Nephron (organoid): ENCODE results near the gene UBASH3B.

Source experiments
- H3K27ac Mint-ChIP-seq, 3 experiments: 2 replicates each; pipeline ENCODE4 v1.8.0; 2020; ENCODE audit warnings: mixed read lengths in 3 of 3, mild to moderate bottlenecking in 2 of 3, moderate library complexity in 1 of 3
- H3K27me3 Mint-ChIP-seq: 2 replicates; pipeline ENCODE4 v1.8.0; 2021; ENCODE audit warnings: low read depth, mild to moderate bottlenecking, moderate library complexity, mixed read lengths
- H3K36me3 Mint-ChIP-seq: 2 replicates; pipeline ENCODE4 v1.8.0; 2020; ENCODE audit warnings: low read depth, mixed read lengths
- H3K4me1 Mint-ChIP-seq: 2 replicates; pipeline ENCODE4 v1.8.0; 2020; ENCODE audit warnings: mixed read lengths
- H3K4me3 Mint-ChIP-seq, 3 experiments: 2 replicates each; pipeline ENCODE4 v1.8.0; 2020; ENCODE audit warnings: mild to moderate bottlenecking in 3 of 3, mixed read lengths in 3 of 3, moderate library complexity in 2 of 3
- H3K9me3 Mint-ChIP-seq: 2 replicates; pipeline ENCODE4 v1.8.0; 2020; ENCODE audit warnings: mixed read lengths
- TF ChIP-seq, protein P1 (sequence below), 3 experiments: fragments of 200-600 bp; sonication (generic); IDR thresholded peaks; one replicate each; pipeline ENCODE4 v1.5.0; 2021; ENCODE audit warnings: antibody characterized with exemption in 3 of 3; ENCODE audit not compliant: unreplicated experiment in 3 of 3

UBASH3B gene

DNA sequence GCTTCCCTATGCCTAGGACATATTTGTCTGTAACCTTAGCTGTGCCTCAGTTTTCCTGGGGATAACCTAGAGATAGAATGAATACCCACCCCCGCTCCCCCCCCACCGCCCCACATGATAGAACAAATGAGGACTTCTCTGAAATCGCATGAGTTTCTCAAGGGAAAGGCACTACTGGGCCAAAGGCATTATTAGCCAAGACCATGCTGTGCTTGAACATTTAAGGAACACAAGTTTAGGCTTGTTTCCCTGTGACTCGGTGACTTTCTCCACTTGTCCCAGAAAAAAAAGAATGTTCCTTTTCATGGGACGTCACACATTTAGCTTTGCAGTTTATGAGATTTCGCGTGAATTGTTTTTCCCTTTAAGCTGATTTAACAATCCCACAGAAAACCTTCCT is 131.4 kb downstream of the UBASH3B start:
- H3K9me3 Mint-ChIP-seq, result no peaks in the 10 kb centered on the region
- H3K4me1 Mint-ChIP-seq, result no peaks in the 10 kb centered on the region
- H3K36me3 Mint-ChIP-seq, result no peaks in the 10 kb centered on the region
- H3K4me3 Mint-ChIP-seq, result no peak overlapping the region
- no peak overlapping the region for H3K27ac Mint-ChIP-seq
- TF ChIP-seq, protein P1, sequence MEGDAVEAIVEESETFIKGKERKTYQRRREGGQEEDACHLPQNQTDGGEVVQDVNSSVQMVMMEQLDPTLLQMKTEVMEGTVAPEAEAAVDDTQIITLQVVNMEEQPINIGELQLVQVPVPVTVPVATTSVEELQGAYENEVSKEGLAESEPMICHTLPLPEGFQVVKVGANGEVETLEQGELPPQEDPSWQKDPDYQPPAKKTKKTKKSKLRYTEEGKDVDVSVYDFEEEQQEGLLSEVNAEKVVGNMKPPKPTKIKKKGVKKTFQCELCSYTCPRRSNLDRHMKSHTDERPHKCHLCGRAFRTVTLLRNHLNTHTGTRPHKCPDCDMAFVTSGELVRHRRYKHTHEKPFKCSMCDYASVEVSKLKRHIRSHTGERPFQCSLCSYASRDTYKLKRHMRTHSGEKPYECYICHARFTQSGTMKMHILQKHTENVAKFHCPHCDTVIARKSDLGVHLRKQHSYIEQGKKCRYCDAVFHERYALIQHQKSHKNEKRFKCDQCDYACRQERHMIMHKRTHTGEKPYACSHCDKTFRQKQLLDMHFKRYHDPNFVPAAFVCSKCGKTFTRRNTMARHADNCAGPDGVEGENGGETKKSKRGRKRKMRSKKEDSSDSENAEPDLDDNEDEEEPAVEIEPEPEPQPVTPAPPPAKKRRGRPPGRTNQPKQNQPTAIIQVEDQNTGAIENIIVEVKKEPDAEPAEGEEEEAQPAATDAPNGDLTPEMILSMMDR (IDR thresholded peaks at IDR 0.05; ENCODE audit: unreplicated experiment in 3 of 3), result no peak
- peaks cover 19% of the 10 kb centered on the region for H3K27me3 Mint-ChIP-seq

- TF ChIP-seq, protein P1 (IDR thresholded peaks at IDR 0.05; ENCODE audit: unreplicated experiment in 3 of 3), result no peak
- Mint-ChIP-seq H3K36me3 (no peaks in the 10 kb centered on the region), H3K4me1 (peaks cover 5% of the 10 kb centered on the region), H3K27me3 (peaks cover 2% of the 10 kb centered on the region), H3K9me3 (no peaks in the 10 kb centered on the region), H3K27ac (no peak overlapping the region), H3K4me3 (no peak overlapping the region)
These were observed 133.4 kb downstream of the UBASH3B start for GRCh38 chr11:122788781-122789535.

- no peak overlapping the region for H3K27ac Mint-ChIP-seq
- H3K4me1 Mint-ChIP-seq, result peaks cover 5% of the 10 kb centered on the region
- TF ChIP-seq, protein P1 (IDR thresholded peaks at IDR 0.05; ENCODE audit: unreplicated experiment in 3 of 3), result no peak
- H3K27me3 Mint-ChIP-seq, result no peaks in the 10 kb centered on the region
- no peak overlapping the region for H3K4me3 Mint-ChIP-seq
- peaks cover 2% of the 10 kb centered on the region for H3K36me3 Mint-ChIP-seq
- no peaks in the 10 kb centered on the region for H3K9me3 Mint-ChIP-seq
These were observed 134.4 kb downstream of the UBASH3B start for GRCh38 chr11:122789907-122790306.

GRCh38 chr11:122791411-122791810 is 135.9 kb downstream of the UBASH3B start:
- TF ChIP-seq, protein P1 (IDR thresholded peaks at IDR 0.05; ENCODE audit: unreplicated experiment in 3 of 3), result no peak
- Mint-ChIP-seq H3K4me1 (peaks cover 5% of the 10 kb centered on the region), H3K4me3 (no peak overlapping the region), H3K27ac (no peak overlapping the region), H3K9me3 (no peaks in the 10 kb centered on the region), H3K27me3 (no peaks in the 10 kb centered on the region), H3K36me3 (peaks cover 9% of the 10 kb centered on the region)

DNA sequence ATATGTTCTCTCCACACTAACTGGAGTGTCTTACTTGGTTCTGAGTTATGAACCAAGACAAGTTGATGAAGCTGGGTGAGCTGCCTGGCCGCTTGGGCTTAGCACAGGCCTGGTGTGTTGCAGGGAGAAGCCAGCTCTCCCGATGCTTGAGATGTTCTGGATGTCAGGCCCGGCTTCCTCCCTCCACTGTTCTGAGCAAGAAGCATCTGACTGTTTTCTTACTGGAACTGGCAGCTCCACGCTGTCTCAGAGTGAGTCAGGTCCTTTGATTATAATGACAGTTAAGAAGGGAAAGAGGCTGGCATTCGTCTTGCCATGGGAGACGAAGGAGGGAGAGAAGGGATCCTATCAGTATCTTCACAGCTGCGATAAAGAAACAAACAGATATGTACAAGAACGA is 136.3 kb downstream of the UBASH3B start:
- Mint-ChIP-seq H3K4me3 (no peak overlapping the region), H3K36me3 (peaks cover 11% of the 10 kb centered on the region), H3K9me3 (no peaks in the 10 kb centered on the region), H3K27ac (no peak overlapping the region), H3K27me3 (no peaks in the 10 kb centered on the region), H3K4me1 (peaks cover 5% of the 10 kb centered on the region)
- TF ChIP-seq, protein P1 (IDR thresholded peaks at IDR 0.05; ENCODE audit: unreplicated experiment in 3 of 3), result no peak

DNA sequence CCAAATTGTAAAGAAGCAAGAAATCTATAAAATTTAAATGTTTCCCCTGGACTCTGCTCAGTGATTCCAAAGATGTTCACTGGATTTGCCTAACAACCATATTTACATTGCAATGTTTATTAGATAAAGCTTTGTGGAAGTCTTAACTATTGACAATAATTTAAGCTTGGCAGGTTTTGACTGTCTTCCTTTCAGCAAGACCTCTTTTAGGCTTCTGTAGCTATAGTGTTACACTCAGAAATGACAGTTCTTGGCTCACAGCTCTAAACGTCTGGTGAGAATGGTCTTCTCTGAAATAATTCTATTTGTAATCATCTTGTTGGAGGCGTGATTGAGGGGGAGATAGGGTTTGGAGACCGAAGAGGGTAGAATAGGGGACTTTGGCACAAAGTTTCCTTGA is 138.0 kb downstream of the UBASH3B start:
- Mint-ChIP-seq H3K27ac (no peak overlapping the region), H3K27me3 (no peaks in the 10 kb centered on the region), H3K36me3 (peaks cover 15% of the 10 kb centered on the region), H3K9me3 (no peaks in the 10 kb centered on the region), H3K4me1 (peaks cover 5% of the 10 kb centered on the region), H3K4me3 (no peak overlapping the region)
- TF ChIP-seq, protein P1 (IDR thresholded peaks at IDR 0.05; ENCODE audit: unreplicated experiment in 3 of 3), result no peak
